Tibial nerve (tissue), 4 donors: ENCODE data around the gene CABP1. TPM values are rescaled to one million over a fixed set of nuclear protein-coding genes. Genes with fewer than 3 reads are reported as not detected.
"Not testable (repeated sequence)": the region's sequence is repeated elsewhere in the genome, so short reads cannot be mapped to it uniquely, and the experiment has no call there.

Source experiments
- DNase-seq, 2 donors: peaks; one replicate each; pipeline ENCODE4 v3.0.0-alpha.2; 2019; ENCODE audit warnings: low spot score in 2 of 2
- H3K27ac ChIP-seq, 4 donors: fragments of 200-600 bp; sonication (generic) in 3 of 4; one replicate each; pipeline ENCODE4 v1.5.1; 2017 to 2019; ENCODE audit warnings: mild to moderate bottlenecking in 1 of 4
- H3K27me3 ChIP-seq, 2 donors: fragments of 200-600 bp; sonication (generic) in 1 of 2; one replicate each; pipeline versions ENCODE4 v1.5.1 to v1.6.0; 2017 to 2019
- H3K36me3 ChIP-seq, 3 donors: fragments of 200-600 bp; sonication (generic); one replicate each; pipeline ENCODE4 v1.5.1; 2018 to 2019
- H3K4me1 ChIP-seq, 4 donors: fragments of 200-600 bp; sonication (generic) in 3 of 4; one replicate each; pipeline ENCODE4 v1.5.1; 2017 to 2019
- H3K4me3 ChIP-seq, 4 donors: fragments of 200-600 bp; sonication (generic) in 3 of 4; one replicate each; pipeline ENCODE4 v1.5.1; 2017 to 2019; ENCODE audit warnings: mild to moderate bottlenecking in 1 of 4, moderate library complexity in 1 of 4
- H3K9me3 ChIP-seq, 4 donors: fragments of 200-600 bp; sonication (generic) in 3 of 4; one replicate each; pipeline ENCODE4 v1.5.1; 2017 to 2019
- CTCF ChIP-seq, 5 experiments: fragments of 200-600 bp in 3 of 5; fragments of 450-650 bp in 2 of 5; sonication (generic) in 3 of 5; IDR thresholded peaks; one replicate each; pipeline ENCODE4 v1.5.1; 2016 to 2019; ENCODE audit warnings: antibody characterized with exemption in 5 of 5, mild to moderate bottlenecking in 3 of 5, moderate library complexity in 2 of 5
- EP300 ChIP-seq, 2 donors: sonication (generic); formaldehyde crosslinking; IDR thresholded peaks; one replicate each; pipeline ENCODE4 v1.6.1; 2017; ENCODE audit warnings: antibody characterized with exemption in 2 of 2, mild to moderate bottlenecking in 1 of 2
- POLR2A ChIP-seq, 2 donors: fragments of 450-650 bp; IDR thresholded peaks; one replicate each; pipeline ENCODE4 v1.6.1; 2017; ENCODE audit warnings: antibody characterized with exemption in 2 of 2, mild to moderate bottlenecking in 2 of 2, moderate library complexity in 2 of 2
- WGBS, 2 donors: methylation state at CpG; one replicate each; pipeline ENCODE4 v1.1.5; 2018; 5-methylcytosine and 5-hydroxymethylcytosine counted together
- total RNA-seq, 4 donors: library from RNA; depleted of rRNA; stranded (reverse); fragments of >200 nt; gene quantifications; one replicate each; pipeline ENCODE4 v1.1.0, GENCODE V29; 2016

Gene CABP1
- total RNA-seq, 4 donors from 2014 or later, result 0.21 to 0.22 TPM; not detected in 2

- peaks cover 0 to 12% of the 10 kb centered on the region in 2 donors for H3K27me3 ChIP-seq
- H3K4me1 ChIP-seq, result no peaks in the 10 kb centered on the region
- DNase-seq, result no peak
- TF ChIP-seq CTCF (IDR thresholded peaks at IDR 0.05) (no peak), POLR2A (IDR thresholded peaks at IDR 0.05) (no peak), EP300 (IDR thresholded peaks at IDR 0.05) (no peak)
- H3K9me3 ChIP-seq, result no peaks in the 10 kb centered on the region
- no peak overlapping the region for H3K27ac ChIP-seq
- WGBS, 2 donors, result 49 to 68% methylated on average over 3 of the region's 3 CpGs
- H3K36me3 ChIP-seq, result no peaks in the 10 kb centered on the region
- H3K4me3 ChIP-seq, result no peak overlapping the region
These were observed 42.6 kb upstream of the CABP1 start for GRCh38 chr12:120597861-120598260.

- no peak overlapping the region for H3K27ac ChIP-seq
- no peak for TF ChIP-seq POLR2A (IDR thresholded peaks at IDR 0.05)
- no peak for TF ChIP-seq CTCF (IDR thresholded peaks at IDR 0.05)
- TF ChIP-seq EP300 (IDR thresholded peaks at IDR 0.05), result no peak
- H3K36me3 ChIP-seq, result no peaks in the 10 kb centered on the region
- WGBS, 2 donors, result 43 to 44% methylated on average over 13 of the region's 13 CpGs
- no peaks in the 10 kb centered on the region for H3K4me1 ChIP-seq
- H3K4me3 ChIP-seq, result no peak overlapping the region
- peaks cover 0 to 12% of the 10 kb centered on the region in 2 donors for H3K27me3 ChIP-seq
- no peak for DNase-seq
- no peaks in the 10 kb centered on the region for H3K9me3 ChIP-seq
These were observed 41.6 kb upstream of the CABP1 start for GRCh38 chr12:120598674-120599463.

- no peak for DNase-seq
- no peak for TF ChIP-seq EP300 (IDR thresholded peaks at IDR 0.05)
- TF ChIP-seq POLR2A (IDR thresholded peaks at IDR 0.05), result no peak
- TF ChIP-seq CTCF (IDR thresholded peaks at IDR 0.05), result no peak
These were observed 40.5 kb upstream of the CABP1 start for GRCh38 chr12:120599672-120600552.

GRCh38 chr12:120602416-120602815, 38.0 kb upstream of the CABP1 start:
- 62 to 64% methylated on average over 5 of the region's 5 CpGs for WGBS, 2 donors
- H3K4me3 ChIP-seq, H3K9me3 ChIP-seq, H3K36me3 ChIP-seq, DNase-seq, H3K4me1 ChIP-seq, H3K27ac ChIP-seq, H3K27me3 ChIP-seq: not testable (repeated sequence)

More at GRCh38 chr12:120599672-120600552, 40.5 kb upstream of the CABP1 start:
- H3K9me3 ChIP-seq, result no peaks in the 10 kb centered on the region
- H3K36me3 ChIP-seq, result no peaks in the 10 kb centered on the region
- peaks cover 0 to 12% of the 10 kb centered on the region in 2 donors for H3K27me3 ChIP-seq
- no peaks in the 10 kb centered on the region for H3K4me1 ChIP-seq
- H3K4me3 ChIP-seq, result no peak overlapping the region
- H3K27ac ChIP-seq, result no peak overlapping the region
- WGBS, 2 donors, result 69 to 74% methylated on average over 23 of the region's 23 CpGs

GRCh38 chr12:120610560-120610959, 29.9 kb upstream of the CABP1 start:
- Histone ChIP-seq H3K4me1 (no peaks in the 10 kb centered on the region), H3K27me3 (no peaks in the 10 kb centered on the region), H3K27ac (no peak overlapping the region), H3K36me3 (no peaks in the 10 kb centered on the region), H3K4me3 (no peak overlapping the region), H3K9me3 (no peaks in the 10 kb centered on the region)
- 70 to 76% methylated on average over 4 of the region's 4 CpGs for WGBS, 2 donors
- DNase-seq, result no peak
- TF ChIP-seq EP300 (IDR thresholded peaks at IDR 0.05), result no peak
- TF ChIP-seq CTCF (IDR thresholded peaks at IDR 0.05), result no peak
- no peak for TF ChIP-seq POLR2A (IDR thresholded peaks at IDR 0.05)

- DNase-seq, H3K36me3 ChIP-seq, H3K4me3 ChIP-seq, H3K9me3 ChIP-seq, H3K4me1 ChIP-seq, H3K27me3 ChIP-seq, H3K27ac ChIP-seq: not testable (repeated sequence)
- WGBS, 2 donors, result 75 to 81% methylated on average over 1 of the region's 1 CpG
These were observed 28.9 kb upstream of the CABP1 start for GRCh38 chr12:120611534-120611933.
